ENCODE results near the gene AKT3. TPM values are rescaled to one million over a fixed set of nuclear protein-coding genes. Genes with fewer than 3 reads are reported as not detected.

The AKT3 gene
- polyA plus RNA-seq, 1 donor (not counting 4 experiments of a cell fraction or from before 2014, with no cell fraction given), result 2.9 TPM

- H3K9ac ChIP-seq (ENCODE audit: control insufficient read depth, extremely low read depth, insufficient read depth, low read length), result no peak overlapping the region
- no peaks in the 10 kb centered on the region for H3K9me3 ChIP-seq (ENCODE audit: control insufficient read depth, low read depth, low read length)
- H3K27me3 ChIP-seq (ENCODE audit: control insufficient read depth, extremely low read depth, insufficient read depth, low read length), result no peaks in the 10 kb centered on the region
- no peak for FAIRE-seq
- DNase-seq (ENCODE audit: low read depth, low spot score), result no peak
- dilution Hi-C loops (cut with MboI; ENCODE audit: extremely low pct_ligation_motif_present, low sequenced_read_pairs), result no loop called here
- H3K79me2 ChIP-seq (ENCODE audit: control insufficient read depth, insufficient read depth, low read length), result no peaks in the 10 kb centered on the region
- no peak overlapping the region for H3K4me2 ChIP-seq (ENCODE audit: control insufficient read depth, extremely low read depth, insufficient read depth, low read depth, low read length)
- H2AFZ ChIP-seq (ENCODE audit: control insufficient read depth, low read length), result no peak overlapping the region
- no peak for TF ChIP-seq EZH2 (IDR thresholded peaks at IDR 0.05; ENCODE audit: low read length)
- TF ChIP-seq, protein P1, sequence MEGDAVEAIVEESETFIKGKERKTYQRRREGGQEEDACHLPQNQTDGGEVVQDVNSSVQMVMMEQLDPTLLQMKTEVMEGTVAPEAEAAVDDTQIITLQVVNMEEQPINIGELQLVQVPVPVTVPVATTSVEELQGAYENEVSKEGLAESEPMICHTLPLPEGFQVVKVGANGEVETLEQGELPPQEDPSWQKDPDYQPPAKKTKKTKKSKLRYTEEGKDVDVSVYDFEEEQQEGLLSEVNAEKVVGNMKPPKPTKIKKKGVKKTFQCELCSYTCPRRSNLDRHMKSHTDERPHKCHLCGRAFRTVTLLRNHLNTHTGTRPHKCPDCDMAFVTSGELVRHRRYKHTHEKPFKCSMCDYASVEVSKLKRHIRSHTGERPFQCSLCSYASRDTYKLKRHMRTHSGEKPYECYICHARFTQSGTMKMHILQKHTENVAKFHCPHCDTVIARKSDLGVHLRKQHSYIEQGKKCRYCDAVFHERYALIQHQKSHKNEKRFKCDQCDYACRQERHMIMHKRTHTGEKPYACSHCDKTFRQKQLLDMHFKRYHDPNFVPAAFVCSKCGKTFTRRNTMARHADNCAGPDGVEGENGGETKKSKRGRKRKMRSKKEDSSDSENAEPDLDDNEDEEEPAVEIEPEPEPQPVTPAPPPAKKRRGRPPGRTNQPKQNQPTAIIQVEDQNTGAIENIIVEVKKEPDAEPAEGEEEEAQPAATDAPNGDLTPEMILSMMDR (optimal IDR thresholded peaks at IDR 0.05 in 1 of 3, IDR thresholded peaks at IDR 0.05 in 1 of 3, conservative IDR thresholded peaks at IDR 0.05 in 1 of 3; ENCODE audit: extremely low read depth in 1 of 3, insufficient read depth in 2 of 3, low read length in 3 of 3), result no peak
- H3K4me1 ChIP-seq (ENCODE audit: control insufficient read depth, extremely low read depth, insufficient read depth, low read length), result no peaks in the 10 kb centered on the region
- H3K27ac ChIP-seq (ENCODE audit: control insufficient read depth, insufficient read depth, low read length), result no peak overlapping the region
- no peaks in the 10 kb centered on the region for H3K9me1 ChIP-seq (ENCODE audit: control insufficient read depth, extremely low read depth, insufficient read depth, low read length)
- H3K36me3 ChIP-seq (ENCODE audit: control insufficient read depth in 2 of 2, extremely low read depth in 1 of 2, insufficient read depth in 2 of 2, low read length in 2 of 2), result no peaks in the 10 kb centered on the region
- no peaks in the 10 kb centered on the region for H4K20me1 ChIP-seq (ENCODE audit: control insufficient read depth, extremely low read depth, insufficient read depth, low read length)
- H3K4me3 ChIP-seq (ENCODE audit: control insufficient read depth in 2 of 3, extremely low read depth in 1 of 3, insufficient read depth in 2 of 3, low read depth in 1 of 3, low read length in 3 of 3), result no peak overlapping the region
Observed at GRCh38 chr1:243740255-243740999, 109.6 kb downstream of the AKT3 start.

DNA sequence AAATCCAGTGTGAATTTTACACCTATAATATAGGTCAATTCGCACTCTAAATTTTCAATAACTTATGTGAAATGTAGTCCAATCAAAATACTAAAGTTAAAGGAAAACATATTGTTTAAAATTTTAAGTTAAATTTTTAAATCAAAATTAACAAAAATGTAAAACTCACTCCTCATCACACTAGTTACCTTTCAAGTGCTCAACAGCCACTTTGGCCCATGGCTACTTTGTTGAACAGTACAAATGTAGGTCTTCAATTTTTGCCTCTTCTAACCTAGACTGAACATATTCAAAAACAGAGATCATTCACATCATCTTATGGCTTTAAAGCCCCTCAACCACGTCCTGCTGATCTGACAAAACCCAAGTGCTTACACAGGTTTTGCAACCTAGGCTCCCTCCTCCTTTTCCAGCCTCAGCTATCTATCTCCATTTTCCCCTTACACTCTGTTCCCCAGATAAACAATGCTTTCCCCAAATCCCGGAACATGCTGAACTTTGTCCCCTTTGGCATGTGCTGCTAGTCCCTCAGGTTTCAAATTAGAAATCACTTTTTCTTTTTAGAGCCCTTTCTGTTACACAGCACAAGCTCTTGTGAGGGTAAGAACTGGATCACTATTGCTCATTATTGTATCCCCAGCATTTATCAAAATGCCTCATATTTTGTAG is 110.6 kb downstream of the AKT3 start:
- Histone ChIP-seq H3K4me1 (ENCODE audit: control insufficient read depth, extremely low read depth, insufficient read depth, low read length) (no peaks in the 10 kb centered on the region), H3K9me1 (ENCODE audit: control insufficient read depth, extremely low read depth, insufficient read depth, low read length) (no peaks in the 10 kb centered on the region), H3K4me3 (ENCODE audit: control insufficient read depth in 2 of 3, extremely low read depth in 1 of 3, insufficient read depth in 2 of 3, low read depth in 1 of 3, low read length in 3 of 3) (no peak overlapping the region), H3K36me3 (ENCODE audit: control insufficient read depth in 2 of 2, extremely low read depth in 1 of 2, insufficient read depth in 2 of 2, low read length in 2 of 2) (no peaks in the 10 kb centered on the region), H2AFZ (ENCODE audit: control insufficient read depth, low read length) (no peak overlapping the region), H3K79me2 (ENCODE audit: control insufficient read depth, insufficient read depth, low read length) (no peaks in the 10 kb centered on the region), H4K20me1 (ENCODE audit: control insufficient read depth, extremely low read depth, insufficient read depth, low read length) (no peaks in the 10 kb centered on the region), H3K27ac (ENCODE audit: control insufficient read depth, insufficient read depth, low read length) (no peak overlapping the region), H3K9me3 (ENCODE audit: control insufficient read depth, low read depth, low read length) (no peaks in the 10 kb centered on the region), H3K9ac (ENCODE audit: control insufficient read depth, extremely low read depth, insufficient read depth, low read length) (no peak overlapping the region), H3K27me3 (ENCODE audit: control insufficient read depth, extremely low read depth, insufficient read depth, low read length) (no peaks in the 10 kb centered on the region), H3K4me2 (ENCODE audit: control insufficient read depth, extremely low read depth, insufficient read depth, low read depth, low read length) (no peak overlapping the region)
- dilution Hi-C loops (cut with MboI; ENCODE audit: extremely low pct_ligation_motif_present, low sequenced_read_pairs), result no loop called here
- FAIRE-seq, result peak; percentile 52
- no peak for TF ChIP-seq EZH2 (IDR thresholded peaks at IDR 0.05; ENCODE audit: low read length)
- TF ChIP-seq, protein P1 (optimal IDR thresholded peaks at IDR 0.05 in 1 of 3, IDR thresholded peaks at IDR 0.05 in 1 of 3, conservative IDR thresholded peaks at IDR 0.05 in 1 of 3; ENCODE audit: extremely low read depth in 1 of 3, insufficient read depth in 2 of 3, low read length in 3 of 3), result no peak
- no peak for DNase-seq (ENCODE audit: low read depth, low spot score)
